Neural cell (in vitro differentiated cells): ENCODE data around the gene MAB21L3. TPM values are rescaled to one million over a fixed set of nuclear protein-coding genes. Genes with fewer than 3 reads are reported as not detected.

Source experiments
- H2AFZ ChIP-seq: fragments of 200-600, 300-800 bp; sonication (generic), shearing (Covaris generic); 2 replicates; pipeline ENCODE4 v1.6.0; 2014; ENCODE audit warnings: low read depth, mild to moderate bottlenecking, antibody characterized with exemption, low read length, moderate library complexity
- H3F3A ChIP-seq: fragments of 200-600 bp; shearing (Covaris generic); 2 replicates; pipeline ENCODE4 v1.6.1; 2016; ENCODE audit warnings: mild to moderate bottlenecking, moderate library complexity, mixed read lengths, antibody characterized with exemption, low read length; ENCODE audit not compliant: insufficient read depth, poor library complexity, severe bottlenecking
- H3K27ac ChIP-seq: fragments of 200-600, 300-800 bp; sonication (generic), shearing (Covaris generic); 2 replicates; pipeline ENCODE4 v1.5.1; 2014; ENCODE audit warnings: mild to moderate bottlenecking, low read length, moderate library complexity
- H3K27me3 ChIP-seq: fragments of 300-800, 200-600 bp; sonication (generic), shearing (Covaris generic); 2 replicates; pipeline ENCODE4 v1.6.0; 2014; ENCODE audit warnings: mild to moderate bottlenecking, low read depth, low read length, moderate library complexity; ENCODE audit not compliant: insufficient read depth
- H3K36me3 ChIP-seq: fragments of 300-800, 200-600 bp; sonication (generic), shearing (Covaris generic); 2 replicates; pipeline ENCODE4 v1.5.1; 2014; ENCODE audit warnings: mild to moderate bottlenecking, antibody characterized with exemption, low read length, moderate library complexity; ENCODE audit not compliant: insufficient read depth
- H3K4me2 ChIP-seq: fragments of 300-800, 200-600 bp; sonication (generic), shearing (Covaris generic); 2 replicates; pipeline ENCODE4 v1.6.0; 2014; ENCODE audit warnings: mild to moderate bottlenecking, low read length
- H3K4me3 ChIP-seq: fragments of 300-800, 200-600 bp; sonication (generic), shearing (Covaris generic); 2 replicates; pipeline ENCODE4 v1.5.1; 2014; ENCODE audit warnings: mild to moderate bottlenecking, low read length, moderate library complexity
- H3K79me2 ChIP-seq: fragments of 200-600 bp; shearing (Covaris generic); replicated peaks from 2 replicates; pipeline ENCODE4 v1.6.0; 2014; ENCODE audit warnings: mild to moderate bottlenecking, low read length, moderate library complexity; ENCODE audit not compliant: insufficient read depth
- H3K9ac ChIP-seq: fragments of 300-800, 200-600 bp; sonication (generic), shearing (Covaris generic); 2 replicates; pipeline ENCODE4 v1.6.1; 2016; ENCODE audit warnings: mild to moderate bottlenecking, low read length, mixed read lengths
- H3K9me2 ChIP-seq: fragments of 200-600 bp; shearing (Covaris generic); 2 replicates; pipeline ENCODE4 v1.6.1; 2016; ENCODE audit warnings: mild to moderate bottlenecking, low read length, mixed read lengths; ENCODE audit not compliant: insufficient read depth
- H3K9me3 ChIP-seq: fragments of 200-600, 300-800 bp; sonication (generic), shearing (Covaris generic); 2 replicates; pipeline ENCODE4 v1.6.1; 2016; ENCODE audit warnings: mild to moderate bottlenecking, mixed run types, low read length, moderate library complexity, mixed read lengths
- H4K20me1 ChIP-seq: fragments of 200-600 bp; shearing (Covaris generic); 2 replicates; pipeline ENCODE4 v1.6.1; 2016; ENCODE audit warnings: mild to moderate bottlenecking, mixed run types; ENCODE audit not compliant: insufficient read depth
- EP300 ChIP-seq: fragments of 450-650 bp; conservative IDR thresholded peaks from 2 replicates; pipeline ENCODE4 v1.6.1; 2014; ENCODE audit warnings: antibody characterized with exemption, mild to moderate bottlenecking, moderate library complexity; ENCODE audit not compliant: poor library complexity, severe bottlenecking
- EZH2 ChIP-seq: fragments of 200-600, 300-800 bp; shearing (Covaris generic), sonication (generic); IDR thresholded peaks from 2 replicates; pipeline ENCODE4 v1.6.1; 2014; ENCODE audit warnings: antibody characterized with exemption, low read length, borderline replicate concordance, mild to moderate bottlenecking; ENCODE audit not compliant: insufficient read depth, poor library complexity, severe bottlenecking
- MXI1 ChIP-seq: fragments of 450-650 bp; conservative IDR thresholded peaks from 2 replicates; pipeline ENCODE4 v1.6.1; 2014; ENCODE audit warnings: antibody characterized with exemption, mild to moderate bottlenecking; ENCODE audit not compliant: poor library complexity, severe bottlenecking
- POLR2AphosphoS5 ChIP-seq: IDR thresholded peaks from 2 replicates; pipeline ENCODE4 v1.6.1; 2012
- RAD21 ChIP-seq: fragments of 450-650 bp; conservative IDR thresholded peaks from 2 replicates; pipeline ENCODE4 v1.6.1; 2014; ENCODE audit warnings: antibody characterized with exemption, mild to moderate bottlenecking, moderate library complexity
- SMC3 ChIP-seq: fragments of 450-650 bp; conservative IDR thresholded peaks from 2 replicates; pipeline ENCODE4 v1.6.1; 2014; ENCODE audit warnings: antibody characterized with exemption, mild to moderate bottlenecking, moderate library complexity; ENCODE audit not compliant: poor library complexity
- TAF1 ChIP-seq: IDR thresholded peaks from 2 replicates; pipeline ENCODE4 v1.6.1; 2012; ENCODE audit warnings: low read depth
- polyA plus RNA-seq: library from polyadenylated mRNA; depleted of rRNA; stranded (reverse); fragments of >200 nt; gene quantifications from 2 replicates; pipeline ENCODE4 v1.2.3, GENCODE V29; 2014
- TF ChIP-seq, protein P1 (sequence below): IDR thresholded peaks from 2 replicates; pipeline ENCODE4 v1.6.1; 2012; ENCODE audit warnings: borderline replicate concordance
- TF ChIP-seq, protein P2 (sequence below): fragments of 450-650 bp; IDR thresholded peaks from 2 replicates; pipeline ENCODE4 v1.5.1; 2014; ENCODE audit warnings: antibody characterized with exemption, mild to moderate bottlenecking, moderate library complexity; ENCODE audit not compliant: poor library complexity, severe bottlenecking

Gene MAB21L3
- polyA plus RNA-seq, 1 donor from 2014 or later = not detected

- Histone ChIP-seq H3K79me2 (no peaks in the 10 kb centered on the region), H4K20me1 (no peaks in the 10 kb centered on the region), H3K9me2 (no peaks in the 10 kb centered on the region), H3K36me3 (no peaks in the 10 kb centered on the region), H3K27ac (no peak overlapping the region), H3K9ac (no peak overlapping the region), H3K4me3 (no peak overlapping the region), H2AFZ (no peak overlapping the region), H3F3A (no peaks in the 10 kb centered on the region), H3K4me2 (no peak overlapping the region), H3K9me3 (no peaks in the 10 kb centered on the region), H3K27me3 (no peaks in the 10 kb centered on the region)
- TF ChIP-seq POLR2AphosphoS5 (no peak), EP300 (no peak), MXI1 (no peak), RAD21 (no peak), EZH2 (no peak), TAF1 (no peak), SMC3 (no peak)
- TF ChIP-seq, protein P1, sequence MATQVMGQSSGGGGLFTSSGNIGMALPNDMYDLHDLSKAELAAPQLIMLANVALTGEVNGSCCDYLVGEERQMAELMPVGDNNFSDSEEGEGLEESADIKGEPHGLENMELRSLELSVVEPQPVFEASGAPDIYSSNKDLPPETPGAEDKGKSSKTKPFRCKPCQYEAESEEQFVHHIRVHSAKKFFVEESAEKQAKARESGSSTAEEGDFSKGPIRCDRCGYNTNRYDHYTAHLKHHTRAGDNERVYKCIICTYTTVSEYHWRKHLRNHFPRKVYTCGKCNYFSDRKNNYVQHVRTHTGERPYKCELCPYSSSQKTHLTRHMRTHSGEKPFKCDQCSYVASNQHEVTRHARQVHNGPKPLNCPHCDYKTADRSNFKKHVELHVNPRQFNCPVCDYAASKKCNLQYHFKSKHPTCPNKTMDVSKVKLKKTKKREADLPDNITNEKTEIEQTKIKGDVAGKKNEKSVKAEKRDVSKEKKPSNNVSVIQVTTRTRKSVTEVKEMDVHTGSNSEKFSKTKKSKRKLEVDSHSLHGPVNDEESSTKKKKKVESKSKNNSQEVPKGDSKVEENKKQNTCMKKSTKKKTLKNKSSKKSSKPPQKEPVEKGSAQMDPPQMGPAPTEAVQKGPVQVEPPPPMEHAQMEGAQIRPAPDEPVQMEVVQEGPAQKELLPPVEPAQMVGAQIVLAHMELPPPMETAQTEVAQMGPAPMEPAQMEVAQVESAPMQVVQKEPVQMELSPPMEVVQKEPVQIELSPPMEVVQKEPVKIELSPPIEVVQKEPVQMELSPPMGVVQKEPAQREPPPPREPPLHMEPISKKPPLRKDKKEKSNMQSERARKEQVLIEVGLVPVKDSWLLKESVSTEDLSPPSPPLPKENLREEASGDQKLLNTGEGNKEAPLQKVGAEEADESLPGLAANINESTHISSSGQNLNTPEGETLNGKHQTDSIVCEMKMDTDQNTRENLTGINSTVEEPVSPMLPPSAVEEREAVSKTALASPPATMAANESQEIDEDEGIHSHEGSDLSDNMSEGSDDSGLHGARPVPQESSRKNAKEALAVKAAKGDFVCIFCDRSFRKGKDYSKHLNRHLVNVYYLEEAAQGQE = no peak
- TF ChIP-seq, protein P2, sequence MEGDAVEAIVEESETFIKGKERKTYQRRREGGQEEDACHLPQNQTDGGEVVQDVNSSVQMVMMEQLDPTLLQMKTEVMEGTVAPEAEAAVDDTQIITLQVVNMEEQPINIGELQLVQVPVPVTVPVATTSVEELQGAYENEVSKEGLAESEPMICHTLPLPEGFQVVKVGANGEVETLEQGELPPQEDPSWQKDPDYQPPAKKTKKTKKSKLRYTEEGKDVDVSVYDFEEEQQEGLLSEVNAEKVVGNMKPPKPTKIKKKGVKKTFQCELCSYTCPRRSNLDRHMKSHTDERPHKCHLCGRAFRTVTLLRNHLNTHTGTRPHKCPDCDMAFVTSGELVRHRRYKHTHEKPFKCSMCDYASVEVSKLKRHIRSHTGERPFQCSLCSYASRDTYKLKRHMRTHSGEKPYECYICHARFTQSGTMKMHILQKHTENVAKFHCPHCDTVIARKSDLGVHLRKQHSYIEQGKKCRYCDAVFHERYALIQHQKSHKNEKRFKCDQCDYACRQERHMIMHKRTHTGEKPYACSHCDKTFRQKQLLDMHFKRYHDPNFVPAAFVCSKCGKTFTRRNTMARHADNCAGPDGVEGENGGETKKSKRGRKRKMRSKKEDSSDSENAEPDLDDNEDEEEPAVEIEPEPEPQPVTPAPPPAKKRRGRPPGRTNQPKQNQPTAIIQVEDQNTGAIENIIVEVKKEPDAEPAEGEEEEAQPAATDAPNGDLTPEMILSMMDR = no peak
Observed at GRCh38 chr1:116138277-116138792, 27.1 kb downstream of the MAB21L3 start.

DNA sequence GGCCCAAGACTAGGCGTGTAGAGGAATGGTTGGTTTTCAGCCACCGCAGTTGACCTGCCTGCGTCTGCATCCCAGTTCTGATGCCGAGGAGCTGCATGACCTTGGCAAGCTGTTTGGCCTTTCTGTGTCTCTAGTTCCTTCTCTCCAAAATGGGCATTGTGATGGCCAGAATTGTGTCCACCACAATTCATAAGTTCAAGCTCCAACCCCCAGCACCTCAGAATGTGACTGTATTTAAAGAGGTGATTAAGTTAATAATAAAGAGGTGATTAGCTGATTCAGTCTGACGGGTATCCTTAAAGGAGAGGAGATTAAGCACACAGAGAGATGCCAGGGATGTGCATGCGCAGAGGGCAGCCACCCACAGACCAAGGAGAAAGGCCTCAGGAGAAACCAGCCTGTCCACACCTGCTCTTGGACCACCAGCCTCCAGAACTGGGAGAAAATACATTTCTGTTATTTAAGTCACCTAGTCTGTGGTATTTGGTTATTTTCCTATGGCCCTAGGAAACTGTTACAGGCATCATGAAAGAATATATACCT lies 28.5 kb downstream of the MAB21L3 start:
- Histone ChIP-seq H3F3A (no peaks in the 10 kb centered on the region), H3K36me3 (no peaks in the 10 kb centered on the region), H2AFZ (no peak overlapping the region)

More for the DNA sequence above, 28.5 kb downstream of the MAB21L3 start:
- TF ChIP-seq POLR2AphosphoS5 = no peak
- no peak for TF ChIP-seq MXI1
- TF ChIP-seq, protein P1 = no peak
- no peak for TF ChIP-seq SMC3
- TF ChIP-seq RAD21 = no peak
- TF ChIP-seq EP300 = no peak
- TF ChIP-seq, protein P2 = no peak
- no peak for TF ChIP-seq EZH2
- no peak for TF ChIP-seq TAF1
- Histone ChIP-seq H3K9me3 (peaks cover 6% of the 10 kb centered on the region), H3K27ac (no peak overlapping the region), H3K27me3 (no peaks in the 10 kb centered on the region), H3K9ac (no peak overlapping the region), H3K9me2 (no peaks in the 10 kb centered on the region), H3K4me2 (no peak overlapping the region), H3K4me3 (no peak overlapping the region), H4K20me1 (no peaks in the 10 kb centered on the region), H3K79me2 (no peaks in the 10 kb centered on the region)
